H1 (cell line): ENCODE measurements around the gene MCEMP1.

Experiments used
- CBX5 ChIP-seq: fragments of 300-800, 300-1000 bp; sonication (generic); IDR thresholded peaks from 2 replicates; pipeline ENCODE4 v1.7.1; 2016; ENCODE audit warnings: antibody characterized with exemption, low read length, low read depth
- EP300 ChIP-seq, 2 experiments: IDR thresholded peaks; 1 replicate in 1 of 2; 2 replicates in 1 of 2; pipeline ENCODE4 v1.6.1; 2011 to 2012; ENCODE audit warnings: low read depth in 2 of 2, low read length in 2 of 2, mild to moderate bottlenecking in 2 of 2, borderline replicate concordance in 1 of 2, inconsistent platforms in 1 of 2, moderate library complexity in 1 of 2
- EZH2 ChIP-seq: fragments of 200-600 bp; sonication (generic); IDR thresholded peaks from 2 replicates; pipeline ENCODE4 v1.7.1; 2012; ENCODE audit warnings: low read depth, mild to moderate bottlenecking, moderate library complexity, low read length, inconsistent platforms; ENCODE audit not compliant: severe bottlenecking
- GTF2F1 ChIP-seq: IDR thresholded peaks from 2 replicates; pipeline ENCODE4 v1.6.1; 2012; ENCODE audit warnings: low read depth, low read length, improper control_type of control experiment, borderline replicate concordance
- HDAC2 ChIP-seq, 2 experiments: fragments of 300-600 bp in 1 of 2; sonication (generic) in 1 of 2; IDR thresholded peaks; 2 replicates each; pipeline ENCODE4 v1.6.1; 2011 to 2012; ENCODE audit warnings: low read depth in 2 of 2, low read length in 2 of 2, mild to moderate bottlenecking in 2 of 2, moderate library complexity in 2 of 2, borderline replicate concordance in 1 of 2, inconsistent platforms in 1 of 2
- MAFK ChIP-seq: IDR thresholded peaks from 2 replicates; pipeline ENCODE4 v1.6.1; 2012; ENCODE audit warnings: low read depth, mild to moderate bottlenecking, improper control_type of control experiment, low read length
- POLR2AphosphoS5 ChIP-seq: IDR thresholded peaks from 2 replicates; pipeline ENCODE4 v1.6.1; 2011; ENCODE audit warnings: low read depth, low read length
- RAD21 ChIP-seq, 2 experiments: IDR thresholded peaks in 1 of 2; conservative IDR thresholded peaks in 1 of 2; 2 replicates each; pipeline ENCODE4 v1.6.1; 2011; ENCODE audit warnings: low read depth in 2 of 2, low read length in 2 of 2, improper control_type of control experiment in 1 of 2, inconsistent platforms in 1 of 2, mild to moderate bottlenecking in 1 of 2, moderate library complexity in 1 of 2
- TF ChIP-seq, protein P1 (sequence below): IDR thresholded peaks from 2 replicates; pipeline ENCODE4 v1.6.1; 2011; ENCODE audit warnings: low read depth, mild to moderate bottlenecking, low read length; ENCODE audit not compliant: insufficient read depth
- TF ChIP-seq, protein P2 (sequence below), 3 experiments: IDR thresholded peaks; 1 replicate in 2 of 3; 2 replicates in 1 of 3; pipeline versions ENCODE4 v1.5.1 to v1.6.1; 2011; ENCODE audit warnings: low read length in 3 of 3, mild to moderate bottlenecking in 3 of 3, inconsistent platforms in 2 of 3, low read depth in 1 of 3, moderate library complexity in 1 of 3; ENCODE audit not compliant: insufficient read depth in 1 of 3; ENCODE audit errors: control extremely low read depth in 1 of 3
- TF ChIP-seq, protein P3 (sequence below): IDR thresholded peaks from 2 replicates; pipeline ENCODE4 v1.6.1; 2012; ENCODE audit warnings: inconsistent platforms

DNA sequence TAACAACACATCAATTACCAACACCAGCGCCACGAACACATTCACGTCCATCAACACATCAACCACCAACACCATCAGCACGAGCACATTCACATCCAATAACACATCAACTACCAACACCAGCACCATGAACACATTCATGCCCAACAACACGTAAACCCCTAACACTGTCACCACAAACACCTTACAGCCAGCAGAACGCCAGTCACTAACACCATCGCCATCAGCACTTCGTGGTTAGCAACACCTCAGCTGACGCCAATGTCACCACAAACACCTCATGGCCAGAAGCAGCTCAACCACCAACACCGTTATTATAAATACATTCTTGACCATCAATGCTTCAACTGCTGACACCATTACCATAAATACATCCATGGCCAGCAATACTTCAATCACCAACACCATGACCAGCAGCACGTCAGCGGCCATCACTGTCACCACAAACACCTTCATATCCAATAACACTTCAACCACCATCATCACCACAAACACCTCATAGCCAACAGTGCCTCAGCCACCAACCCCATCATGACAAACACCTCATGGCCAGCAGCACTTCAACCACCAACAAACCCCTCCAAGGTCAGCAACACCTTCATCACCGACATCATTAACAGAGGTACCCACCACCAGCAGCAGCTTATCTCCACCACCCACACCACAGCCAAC lies 15.7 kb downstream of the MCEMP1 start:
- TF ChIP-seq CBX5 (no peak), RAD21 (IDR thresholded peaks at IDR 0.05 in 1 of 2, conservative IDR thresholded peaks at IDR 0.05 in 1 of 2; ENCODE audit: low read depth in 2 of 2, low read length in 2 of 2) (no peak), POLR2AphosphoS5 (no peak), MAFK (no peak), HDAC2 (IDR thresholded peaks at IDR 0.05; ENCODE audit: borderline replicate concordance in 1 of 2, low read depth in 2 of 2, low read length in 2 of 2) (no peak), GTF2F1 (no peak), EP300 (IDR thresholded peaks at IDR 0.05; ENCODE audit: borderline replicate concordance in 1 of 2, low read depth in 2 of 2, low read length in 2 of 2) (no peak), EZH2 (no peak)
- TF ChIP-seq, protein P1, sequence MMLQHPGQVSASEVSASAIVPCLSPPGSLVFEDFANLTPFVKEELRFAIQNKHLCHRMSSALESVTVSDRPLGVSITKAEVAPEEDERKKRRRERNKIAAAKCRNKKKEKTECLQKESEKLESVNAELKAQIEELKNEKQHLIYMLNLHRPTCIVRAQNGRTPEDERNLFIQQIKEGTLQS: no peak
- TF ChIP-seq, protein P2, sequence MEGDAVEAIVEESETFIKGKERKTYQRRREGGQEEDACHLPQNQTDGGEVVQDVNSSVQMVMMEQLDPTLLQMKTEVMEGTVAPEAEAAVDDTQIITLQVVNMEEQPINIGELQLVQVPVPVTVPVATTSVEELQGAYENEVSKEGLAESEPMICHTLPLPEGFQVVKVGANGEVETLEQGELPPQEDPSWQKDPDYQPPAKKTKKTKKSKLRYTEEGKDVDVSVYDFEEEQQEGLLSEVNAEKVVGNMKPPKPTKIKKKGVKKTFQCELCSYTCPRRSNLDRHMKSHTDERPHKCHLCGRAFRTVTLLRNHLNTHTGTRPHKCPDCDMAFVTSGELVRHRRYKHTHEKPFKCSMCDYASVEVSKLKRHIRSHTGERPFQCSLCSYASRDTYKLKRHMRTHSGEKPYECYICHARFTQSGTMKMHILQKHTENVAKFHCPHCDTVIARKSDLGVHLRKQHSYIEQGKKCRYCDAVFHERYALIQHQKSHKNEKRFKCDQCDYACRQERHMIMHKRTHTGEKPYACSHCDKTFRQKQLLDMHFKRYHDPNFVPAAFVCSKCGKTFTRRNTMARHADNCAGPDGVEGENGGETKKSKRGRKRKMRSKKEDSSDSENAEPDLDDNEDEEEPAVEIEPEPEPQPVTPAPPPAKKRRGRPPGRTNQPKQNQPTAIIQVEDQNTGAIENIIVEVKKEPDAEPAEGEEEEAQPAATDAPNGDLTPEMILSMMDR (IDR thresholded peaks at IDR 0.05; ENCODE audit: control extremely low read depth in 1 of 3, insufficient read depth in 1 of 3, low read depth in 1 of 3, low read length in 3 of 3): no peak
- TF ChIP-seq, protein P3, sequence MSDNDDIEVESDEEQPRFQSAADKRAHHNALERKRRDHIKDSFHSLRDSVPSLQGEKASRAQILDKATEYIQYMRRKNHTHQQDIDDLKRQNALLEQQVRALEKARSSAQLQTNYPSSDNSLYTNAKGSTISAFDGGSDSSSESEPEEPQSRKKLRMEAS: no peak
